Measurements from ENCODE around the gene ATP5IF1. TPM values are rescaled to one million over a fixed set of nuclear protein-coding genes. Genes with fewer than 3 reads are reported as not detected.
A peak's percentile ranks its signal among the peaks of the same experiment; 100 is the strongest.

ATP5IF1 gene
- total and polyA plus RNA-seq, 9 of the 15 experiments (the other 6 are each of a cell fraction or from before 2014, with no cell fraction given): 292 to 1,422 (median 388) TPM

DNA sequence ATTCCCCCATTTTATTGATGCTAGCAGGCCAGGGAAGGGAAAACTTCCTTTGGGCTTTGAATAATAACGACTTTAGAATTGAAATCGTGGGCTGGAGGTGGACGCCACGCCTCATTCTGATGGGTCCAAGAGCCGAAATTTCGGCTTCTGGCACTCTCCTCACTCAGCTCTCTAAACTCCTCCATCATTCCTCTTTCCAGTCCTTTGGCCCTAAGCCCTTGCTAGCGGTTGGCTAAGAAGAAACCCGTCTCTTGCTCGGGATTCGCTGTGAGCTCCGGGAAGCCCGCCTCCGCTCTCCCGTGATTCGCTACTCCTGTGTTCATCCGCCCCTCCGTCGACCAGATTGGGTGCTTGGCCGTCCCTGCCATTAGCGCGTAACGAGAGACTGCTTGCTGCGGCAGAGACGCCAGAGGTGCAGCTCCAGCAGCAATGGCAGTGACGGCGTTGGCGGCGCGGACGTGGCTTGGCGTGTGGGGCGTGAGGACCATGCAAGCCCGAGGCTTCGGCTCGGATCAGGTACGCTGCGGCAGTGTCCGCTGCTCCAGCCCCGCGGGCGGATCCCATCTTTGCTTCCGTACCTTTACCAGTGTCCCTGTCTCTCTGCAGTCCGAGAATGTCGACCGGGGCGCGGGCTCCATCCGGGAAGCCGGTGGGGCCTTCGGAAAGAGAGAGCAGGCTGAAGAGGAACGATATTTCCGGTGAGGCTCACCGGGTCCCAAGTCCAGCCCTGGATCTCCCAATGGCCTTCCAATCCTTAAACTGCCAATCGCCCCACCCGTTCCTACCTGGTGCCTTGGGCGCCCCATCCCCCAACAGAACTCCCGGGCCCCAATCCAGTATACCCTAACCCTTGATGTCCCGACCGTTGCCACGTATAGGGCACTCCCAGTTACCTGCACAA lies at the start of gene ATP5IF1 (continued):
- no peak for TF ChIP-seq ZNF449 (CRISPR knock-in tag; IDR thresholded peaks at IDR 0.05)
- 0 out of 3 replicates have a peak, but pooled peaks of 1 of the 2 experiments have one; percentile 30 for TF ChIP-seq CBX3 (IDR thresholded peaks at IDR 0.05; ENCODE audit: borderline replicate concordance in 1 of 2, low read length in 2 of 2)
- no peak for TF ChIP-seq ZNF316 (IDR thresholded peaks at IDR 0.05)
- no peak for TF ChIP-seq ZNF324 (CRISPR knock-in tag; IDR thresholded peaks at IDR 0.05)
- no peak for TF ChIP-seq ZNF76 (CRISPR knock-in tag; IDR thresholded peaks at IDR 0.05; ENCODE audit: borderline replicate concordance)
- TF ChIP-seq NCOR1 (IDR thresholded peaks at IDR 0.05): no peak
- TF ChIP-seq, protein P1, sequence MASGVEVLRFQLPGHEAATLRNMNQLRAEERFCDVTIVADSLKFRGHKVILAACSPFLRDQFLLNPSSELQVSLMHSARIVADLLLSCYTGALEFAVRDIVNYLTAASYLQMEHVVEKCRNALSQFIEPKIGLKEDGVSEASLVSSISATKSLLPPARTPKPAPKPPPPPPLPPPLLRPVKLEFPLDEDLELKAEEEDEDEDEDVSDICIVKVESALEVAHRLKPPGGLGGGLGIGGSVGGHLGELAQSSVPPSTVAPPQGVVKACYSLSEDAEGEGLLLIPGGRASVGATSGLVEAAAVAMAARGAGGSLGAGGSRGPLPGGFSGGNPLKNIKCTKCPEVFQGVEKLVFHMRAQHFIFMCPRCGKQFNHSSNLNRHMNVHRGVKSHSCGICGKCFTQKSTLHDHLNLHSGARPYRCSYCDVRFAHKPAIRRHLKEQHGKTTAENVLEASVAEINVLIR (CRISPR knock-in tag; IDR thresholded peaks at IDR 0.05): no peak
- no peak; the same call in 1 of the 2 replicates for TF ChIP-seq MAFK (IDR thresholded peaks at IDR 0.05; ENCODE audit: low read length)
- peak; percentile 91 for TF ChIP-seq POLR2AphosphoS5 (IDR thresholded peaks at IDR 0.05; ENCODE audit: control insufficient read depth, insufficient read depth, low read depth, low read length)
- TF ChIP-seq BACH1 (tag; IDR thresholded peaks at IDR 0.05): 0 out of 2 replicates have a peak, but pooled peaks have one; percentile 31
- TF ChIP-seq WHSC1 (IDR thresholded peaks at IDR 0.05; ENCODE audit: low read length): no peak
- no peak for TF ChIP-seq ZNF780A (CRISPR knock-in tag; IDR thresholded peaks at IDR 0.05)
- TF ChIP-seq THAP7 (CRISPR knock-in tag; IDR thresholded peaks at IDR 0.05): no peak
- TF ChIP-seq TAL1 (IDR thresholded peaks at IDR 0.05): no peak
- no peak for TF ChIP-seq U2AF1 (optimal IDR thresholded peaks at IDR 0.05; ENCODE audit: low read depth, low read length)
- TF ChIP-seq ATF4 (CRISPR knock-in tag; IDR thresholded peaks at IDR 0.05): 0 out of 2 replicates have a peak, but pooled peaks have one; percentile 5
- TF ChIP-seq ZC3H4 (CRISPR knock-in tag; IDR thresholded peaks at IDR 0.05; ENCODE audit: borderline replicate concordance): no peak
- peak; percentile 93 for TF ChIP-seq TBP (optimal IDR thresholded peaks at IDR 0.05; ENCODE audit: low read depth, low read length)
- TF ChIP-seq, protein P2, sequence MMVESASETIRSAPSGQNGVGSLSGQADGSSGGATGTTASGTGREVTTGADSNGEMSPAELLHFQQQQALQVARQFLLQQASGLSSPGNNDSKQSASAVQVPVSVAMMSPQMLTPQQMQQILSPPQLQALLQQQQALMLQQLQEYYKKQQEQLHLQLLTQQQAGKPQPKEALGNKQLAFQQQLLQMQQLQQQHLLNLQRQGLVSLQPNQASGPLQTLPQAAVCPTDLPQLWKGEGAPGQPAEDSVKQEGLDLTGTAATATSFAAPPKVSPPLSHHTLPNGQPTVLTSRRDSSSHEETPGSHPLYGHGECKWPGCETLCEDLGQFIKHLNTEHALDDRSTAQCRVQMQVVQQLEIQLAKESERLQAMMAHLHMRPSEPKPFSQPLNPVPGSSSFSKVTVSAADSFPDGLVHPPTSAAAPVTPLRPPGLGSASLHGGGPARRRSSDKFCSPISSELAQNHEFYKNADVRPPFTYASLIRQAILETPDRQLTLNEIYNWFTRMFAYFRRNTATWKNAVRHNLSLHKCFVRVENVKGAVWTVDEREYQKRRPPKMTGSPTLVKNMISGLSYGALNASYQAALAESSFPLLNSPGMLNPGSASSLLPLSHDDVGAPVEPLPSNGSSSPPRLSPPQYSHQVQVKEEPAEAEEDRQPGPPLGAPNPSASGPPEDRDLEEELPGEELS (CRISPR knock-in tag; IDR thresholded peaks at IDR 0.05; ENCODE audit: borderline replicate concordance): no peak
- no peak for TF ChIP-seq ZNF277 (CRISPR knock-in tag; IDR thresholded peaks at IDR 0.05; ENCODE audit: borderline replicate concordance)

Data from K562 (cell line).